Activated naive CD4-positive, alpha-beta T cell treated with Interleukin-2 at 50 U/mL for 16 hours (primary cell): ENCODE data around the gene TRIM33.
"Not testable (repeated sequence)": the region's sequence is repeated elsewhere in the genome, so short reads cannot be mapped to it uniquely, and the experiment has no call there.

Source experiments
- DNase-seq: peaks from one replicate; pipeline ENCODE4 v3.0.0-alpha.2; 2020

The TRIM33 gene

GRCh38 chr1:114462341-114462740 is 48.7 kb downstream of the TRIM33 start:
- no peak for DNase-seq

GRCh38 chr1:114458237-114458777 is 52.7 kb downstream of the TRIM33 start:
- no peak for DNase-seq

GRCh38 chr1:114457675-114458236 is 53.2 kb downstream of the TRIM33 start:
- DNase-seq, result no peak

GRCh38 chr1:114456586-114456985 is 54.4 kb downstream of the TRIM33 start:
- no peak for DNase-seq

- DNase-seq, result no peak
These were observed 55.8 kb downstream of the TRIM33 start for GRCh38 chr1:114455102-114455785.

GRCh38 chr1:114454539-114454938 is 56.5 kb downstream of the TRIM33 start:
- no peak for DNase-seq

GRCh38 chr1:114453361-114453784 is 57.6 kb downstream of the TRIM33 start:
- DNase-seq, result no peak

- DNase-seq, result no peak
These were observed 62.5 kb downstream of the TRIM33 start for GRCh38 chr1:114448370-114449036.

- DNase-seq, result no peak
These were observed 64.8 kb downstream of the TRIM33 start for GRCh38 chr1:114446198-114446597.

GRCh38 chr1:114443226-114443625 is 67.8 kb downstream of the TRIM33 start:
- DNase-seq, result not testable (repeated sequence)

- no peak for DNase-seq
These were observed 69.7 kb downstream of the TRIM33 start for GRCh38 chr1:114441332-114441731.

- DNase-seq, result no peak
These were observed 71.6 kb downstream of the TRIM33 start for GRCh38 chr1:114439369-114439768.

- DNase-seq, result no peak
These were observed 73.2 kb downstream of the TRIM33 start for GRCh38 chr1:114437812-114438211.

GRCh38 chr1:114436799-114437198 is 74.2 kb downstream of the TRIM33 start:
- DNase-seq, result no peak

GRCh38 chr1:114435088-114435715 is 75.8 kb downstream of the TRIM33 start:
- no peak for DNase-seq

GRCh38 chr1:114431026-114431425 is 80.0 kb downstream of the TRIM33 start:
- no peak for DNase-seq

GRCh38 chr1:114428083-114428754 is 82.8 kb downstream of the TRIM33 start:
- DNase-seq, result no peak

- DNase-seq, result no peak
These were observed 83.4 kb downstream of the TRIM33 start for GRCh38 chr1:114427612-114428011.

- DNase-seq, result no peak
These were observed 87.5 kb downstream of the TRIM33 start for GRCh38 chr1:114423455-114423854.

GRCh38 chr1:114418948-114419347 is 92.1 kb downstream of the TRIM33 start:
- DNase-seq, result not testable (repeated sequence)

GRCh38 chr1:114397601-114398000 is 113.4 kb downstream of the TRIM33 start:
- DNase-seq, result no peak

- DNase-seq, result no peak
These were observed 115.1 kb downstream of the TRIM33 start for GRCh38 chr1:114395863-114396262.

GRCh38 chr1:114390960-114391359 is 120.0 kb downstream of the TRIM33 start:
- no peak for DNase-seq
